Measurements from ENCODE around the gene FGF14. TPM values are rescaled to one million over a fixed set of nuclear protein-coding genes. Genes with fewer than 3 reads are reported as not detected.
A peak's percentile ranks its signal among the peaks of the same experiment; 100 is the strongest.
"Not testable (repeated sequence)": the region's sequence is repeated elsewhere in the genome, so short reads cannot be mapped to it uniquely, and the experiment has no call there.

Gene FGF14
- total and polyA plus RNA-seq, 4 experiments from 2014 or later = 0.33 to 0.55 (median 0.35) TPM; not detected in 1

DNA sequence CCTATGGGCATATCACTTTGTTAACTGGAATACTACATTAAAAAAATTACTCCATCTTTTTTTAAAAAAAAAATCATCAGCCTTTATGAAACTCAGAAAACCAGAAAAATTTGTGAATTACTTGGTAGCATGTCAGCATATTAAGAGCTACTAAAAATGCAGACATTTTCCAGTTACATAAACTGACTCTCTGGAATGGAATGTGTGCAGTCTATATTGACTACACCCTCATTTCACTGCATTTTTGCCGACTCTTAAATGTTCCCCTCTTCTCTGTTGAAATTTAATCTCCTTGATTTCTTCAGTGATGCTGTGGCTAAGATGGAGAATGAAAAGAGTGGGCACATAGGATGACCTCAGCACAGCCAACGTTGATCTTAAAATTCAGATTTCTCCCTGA, 555.6 kb downstream of the FGF14 start:
- H3K4me3 Mint-ChIP-seq = no peak overlapping the region
- intact Hi-C loops (cut with micrococcal nuclease) = no loop called here

GRCh38 chr13:101845245-101846020, 556.4 kb downstream of the FGF14 start:
- intact Hi-C loops (cut with micrococcal nuclease) = no loop called here

More for the DNA sequence above, 555.6 kb downstream of the FGF14 start:
- no peaks in the 10 kb centered on the region for H3K9me3 ChIP-seq (ENCODE audit: control insufficient read depth in 1 of 2, low read length in 2 of 2)
- peaks cover 0 to 3% (median 0%) of the 10 kb centered on the region in 8 donors for H3K9me3 Mint-ChIP-seq
- no peaks in the 10 kb centered on the region for H3K27me3 Mint-ChIP-seq
- POLR2A ChIA-PET (ENCODE audit: partially characterized antibody) = no interaction called here
- H3K4me3 ChIP-seq (ENCODE audit: low read length in 2 of 2) = no peak overlapping the region
- H3K27me3 ChIP-seq (ENCODE audit: insufficient read depth, low read length) = no peaks in the 10 kb centered on the region
- no peaks in the 10 kb centered on the region for H3K4me1 Mint-ChIP-seq
- no peaks in the 10 kb centered on the region for H3K36me3 ChIP-seq (ENCODE audit: insufficient read depth, low read length)
- no peak overlapping the region for H3K27ac ChIP-seq (ENCODE audit: low read depth, low read length)
- DNase-seq = no peak
- H3K36me3 Mint-ChIP-seq = no peaks in the 10 kb centered on the region
- no peaks in the 10 kb centered on the region for H3K4me1 ChIP-seq (ENCODE audit: insufficient read depth, low read length)
- CTCF ChIA-PET (ENCODE audit: partially characterized antibody) = no interaction called here
- no peak overlapping the region for H3K27ac Mint-ChIP-seq

DNA sequence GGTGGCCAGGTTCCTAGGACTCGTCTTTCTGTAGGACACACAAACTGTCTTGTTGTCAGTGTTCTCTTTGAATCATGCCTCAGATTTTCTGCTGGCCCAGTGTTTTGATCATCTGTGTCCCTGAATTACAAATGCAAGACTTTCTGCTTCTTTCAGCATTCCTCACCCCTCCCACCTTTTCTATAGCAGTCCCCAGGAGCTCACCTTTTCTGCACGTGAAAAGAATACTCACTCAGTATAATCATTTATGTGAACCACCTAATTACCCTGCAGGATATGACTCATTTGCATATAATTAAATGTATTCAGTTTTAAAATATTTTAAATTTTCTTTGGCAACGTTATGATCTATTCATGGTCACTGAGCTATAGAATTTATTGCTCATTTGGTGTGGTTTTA, 560.1 kb downstream of the FGF14 start:
- DNase-seq = no peak
- Mint-ChIP-seq H3K9me3 (peaks cover 0 to 3% (median 0%) of the 10 kb centered on the region in 8 donors), H3K27me3 (no peaks in the 10 kb centered on the region), H3K4me1 (no peaks in the 10 kb centered on the region), H3K36me3 (no peaks in the 10 kb centered on the region), H3K27ac (no peak overlapping the region), H3K4me3 (no peak overlapping the region)
- no peaks in the 10 kb centered on the region for H3K27me3 ChIP-seq (ENCODE audit: insufficient read depth, low read length)
- no peaks in the 10 kb centered on the region for H3K9me3 ChIP-seq (ENCODE audit: control insufficient read depth in 1 of 2, low read length in 2 of 2)
- no peak overlapping the region for H3K4me3 ChIP-seq (ENCODE audit: low read length in 2 of 2)
- intact Hi-C loops (cut with micrococcal nuclease) = no loop called here
- ChIA-PET CTCF (ENCODE audit: partially characterized antibody) (no interaction called here), POLR2A (ENCODE audit: partially characterized antibody) (no interaction called here)
- no peaks in the 10 kb centered on the region for H3K36me3 ChIP-seq (ENCODE audit: insufficient read depth, low read length)
- no peaks in the 10 kb centered on the region for H3K4me1 ChIP-seq (ENCODE audit: insufficient read depth, low read length)
- no peak overlapping the region for H3K27ac ChIP-seq (ENCODE audit: low read depth, low read length)

More at GRCh38 chr13:101845245-101846020, 556.4 kb downstream of the FGF14 start:
- no peaks in the 10 kb centered on the region for H3K36me3 ChIP-seq (ENCODE audit: insufficient read depth, low read length)
- Mint-ChIP-seq H3K27ac (peak overlapping the region in 1 of 7 donors; percentile 1), H3K9me3 (peaks cover 0 to 3% (median 0%) of the 10 kb centered on the region in 8 donors), H3K4me1 (no peaks in the 10 kb centered on the region), H3K4me3 (no peak overlapping the region), H3K36me3 (no peaks in the 10 kb centered on the region), H3K27me3 (no peaks in the 10 kb centered on the region)
- ChIA-PET CTCF (ENCODE audit: partially characterized antibody) (no interaction called here), POLR2A (ENCODE audit: partially characterized antibody) (no interaction called here)
- H3K9me3 ChIP-seq (ENCODE audit: control insufficient read depth in 1 of 2, low read length in 2 of 2) = no peaks in the 10 kb centered on the region
- H3K4me3 ChIP-seq (ENCODE audit: low read length in 2 of 2) = no peak overlapping the region
- DNase-seq = no peak
- no peak overlapping the region for H3K27ac ChIP-seq (ENCODE audit: low read depth, low read length)
- H3K27me3 ChIP-seq (ENCODE audit: insufficient read depth, low read length) = no peaks in the 10 kb centered on the region
- H3K4me1 ChIP-seq (ENCODE audit: insufficient read depth, low read length) = no peaks in the 10 kb centered on the region

- H3K9me3 ChIP-seq (ENCODE audit: control insufficient read depth in 1 of 2, low read length in 2 of 2) = no peaks in the 10 kb centered on the region
- POLR2A ChIA-PET (ENCODE audit: partially characterized antibody) = no interaction called here
- no peak overlapping the region for H3K4me3 ChIP-seq (ENCODE audit: low read length in 2 of 2)
- H3K27ac ChIP-seq (ENCODE audit: low read depth, low read length) = no peak overlapping the region
- no peaks in the 10 kb centered on the region for H3K4me1 ChIP-seq (ENCODE audit: insufficient read depth, low read length)
- H3K27me3 Mint-ChIP-seq = no peaks in the 10 kb centered on the region
- no peaks in the 10 kb centered on the region for H3K27me3 ChIP-seq (ENCODE audit: insufficient read depth, low read length)
- CTCF ChIA-PET (ENCODE audit: partially characterized antibody) = no interaction called here
- no peaks in the 10 kb centered on the region for H3K36me3 ChIP-seq (ENCODE audit: insufficient read depth, low read length)
- intact Hi-C loops (cut with micrococcal nuclease) = no loop called here
- no peak overlapping the region for H3K4me3 Mint-ChIP-seq
- H3K27ac Mint-ChIP-seq = no peak overlapping the region
- no peak for DNase-seq
- no peaks in the 10 kb centered on the region for H3K36me3 Mint-ChIP-seq
- H3K4me1 Mint-ChIP-seq = no peaks in the 10 kb centered on the region
- no peaks in the 10 kb centered on the region for H3K9me3 Mint-ChIP-seq
These were observed 563.5 kb downstream of the FGF14 start for GRCh38 chr13:101838323-101838722.

GRCh38 chr13:101837778-101838177, 564.1 kb downstream of the FGF14 start:
- H3K36me3 ChIP-seq (ENCODE audit: insufficient read depth, low read length); H3K36me3 Mint-ChIP-seq; H3K4me1 Mint-ChIP-seq; H3K4me1 ChIP-seq (ENCODE audit: insufficient read depth, low read length); H3K27ac ChIP-seq (ENCODE audit: low read depth, low read length); H3K27ac Mint-ChIP-seq; POLR2A ChIA-PET (ENCODE audit: partially characterized antibody); H3K4me3 ChIP-seq (ENCODE audit: low read length in 2 of 2); H3K4me3 Mint-ChIP-seq; H3K9me3 Mint-ChIP-seq; H3K27me3 ChIP-seq (ENCODE audit: insufficient read depth, low read length); DNase-seq; CTCF ChIA-PET (ENCODE audit: partially characterized antibody); H3K27me3 Mint-ChIP-seq; intact Hi-C loops (cut with micrococcal nuclease); H3K9me3 ChIP-seq (ENCODE audit: control insufficient read depth in 1 of 2, low read length in 2 of 2): not testable (repeated sequence)

GRCh38 chr13:101837288-101837687, 564.6 kb downstream of the FGF14 start:
- no peaks in the 10 kb centered on the region for H3K9me3 Mint-ChIP-seq
- intact Hi-C loops (cut with micrococcal nuclease) = no loop called here
- H3K4me1 Mint-ChIP-seq = no peaks in the 10 kb centered on the region

DNA sequence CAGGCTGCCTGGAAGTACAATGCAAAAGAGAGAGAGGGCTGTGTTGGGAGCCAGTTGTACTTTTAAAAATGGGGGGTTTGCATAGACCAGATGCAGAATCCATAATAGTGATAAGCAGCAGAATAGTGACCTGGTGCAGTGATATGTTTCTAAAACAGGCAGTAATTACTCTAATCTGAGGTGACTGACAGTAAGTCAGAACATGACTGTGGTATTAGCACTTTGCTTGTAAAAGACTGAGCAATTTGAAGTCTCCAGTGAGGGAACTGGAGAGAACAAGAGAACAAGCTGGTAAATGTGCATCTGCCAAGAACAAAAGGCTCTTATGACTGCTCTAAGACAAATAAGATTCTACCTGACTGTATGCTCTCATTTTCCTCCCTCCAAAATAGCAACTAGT, 565.9 kb downstream of the FGF14 start:
- POLR2A ChIA-PET (ENCODE audit: partially characterized antibody) = no interaction called here
- intact Hi-C loops (cut with micrococcal nuclease) = no loop called here
- H3K36me3 ChIP-seq (ENCODE audit: insufficient read depth, low read length) = no peaks in the 10 kb centered on the region
- H3K27me3 Mint-ChIP-seq = no peaks in the 10 kb centered on the region
- H3K27ac ChIP-seq (ENCODE audit: low read depth, low read length) = no peak overlapping the region
- H3K4me3 Mint-ChIP-seq = no peak overlapping the region
- no peaks in the 10 kb centered on the region for H3K36me3 Mint-ChIP-seq
- H3K27ac Mint-ChIP-seq = no peak overlapping the region
- no peaks in the 10 kb centered on the region for H3K4me1 Mint-ChIP-seq
- no peak for DNase-seq
- H3K4me3 ChIP-seq (ENCODE audit: low read length in 2 of 2) = no peak overlapping the region
- no peaks in the 10 kb centered on the region for H3K4me1 ChIP-seq (ENCODE audit: insufficient read depth, low read length)
- CTCF ChIA-PET (ENCODE audit: partially characterized antibody) = no interaction called here
- no peaks in the 10 kb centered on the region for H3K27me3 ChIP-seq (ENCODE audit: insufficient read depth, low read length)
- H3K9me3 ChIP-seq (ENCODE audit: control insufficient read depth in 1 of 2, low read length in 2 of 2) = no peaks in the 10 kb centered on the region
- peaks cover 0 to under 1% (median 0%) of the 10 kb centered on the region in 8 donors for H3K9me3 Mint-ChIP-seq

More at GRCh38 chr13:101837288-101837687, 564.6 kb downstream of the FGF14 start:
- no peak for DNase-seq
- no peaks in the 10 kb centered on the region for H3K36me3 ChIP-seq (ENCODE audit: insufficient read depth, low read length)
- H3K27me3 Mint-ChIP-seq = no peaks in the 10 kb centered on the region
- H3K27ac ChIP-seq (ENCODE audit: low read depth, low read length) = no peak overlapping the region
- H3K27me3 ChIP-seq (ENCODE audit: insufficient read depth, low read length) = no peaks in the 10 kb centered on the region
- ChIA-PET CTCF (ENCODE audit: partially characterized antibody) (no interaction called here), POLR2A (ENCODE audit: partially characterized antibody) (no interaction called here)
- no peak overlapping the region for H3K27ac Mint-ChIP-seq
- H3K4me1 ChIP-seq (ENCODE audit: insufficient read depth, low read length) = no peaks in the 10 kb centered on the region
- no peak overlapping the region for H3K4me3 ChIP-seq (ENCODE audit: low read length in 2 of 2)
- H3K4me3 Mint-ChIP-seq = no peak overlapping the region
- no peaks in the 10 kb centered on the region for H3K36me3 Mint-ChIP-seq
- no peaks in the 10 kb centered on the region for H3K9me3 ChIP-seq (ENCODE audit: control insufficient read depth in 1 of 2, low read length in 2 of 2)

All from CD4-positive, alpha-beta memory T cell (primary cell).